Cerebellar cortex (tissue), 1 donor: ENCODE results near the gene FHIT.

Experiments used
- DNase-seq: peaks from one replicate; pipeline ENCODE4 v3.0.0-alpha.2; 2015; ENCODE audit warnings: low spot score

FHIT gene

GRCh38 chr3:61251174-61251972 lies at the start of gene FHIT:
Gene FHIT (minus strand): TSS chr3:61251452.
- peak; percentile 98 for DNase-seq

- DNase-seq, result no peak
Measured at GRCh38 chr3:61300786-61301185, 49.5 kb upstream of the FHIT start.

- no peak for DNase-seq
Measured at GRCh38 chr3:61300006-61300380, 48.7 kb upstream of the FHIT start.

GRCh38 chr3:61299343-61300005 lies 48.2 kb upstream of the FHIT start:
- no peak for DNase-seq

GRCh38 chr3:61297821-61298220 lies 46.6 kb upstream of the FHIT start:
- DNase-seq, result no peak

- DNase-seq, result no peak
Measured at GRCh38 chr3:61288446-61288845, 37.2 kb upstream of the FHIT start.

- no peak for DNase-seq
Measured at GRCh38 chr3:61283876-61284275, 32.6 kb upstream of the FHIT start.

- no peak for DNase-seq
Measured at GRCh38 chr3:61278713-61279112, 27.5 kb upstream of the FHIT start.

GRCh38 chr3:61277411-61277810 lies 26.2 kb upstream of the FHIT start:
- no peak for DNase-seq

GRCh38 chr3:61269435-61269834 lies 18.2 kb upstream of the FHIT start:
- DNase-seq, result no peak

GRCh38 chr3:61268644-61269043 lies 17.4 kb upstream of the FHIT start:
- no peak for DNase-seq

GRCh38 chr3:61264281-61264680 lies 13.0 kb upstream of the FHIT start:
- no peak for DNase-seq

- DNase-seq, result no peak
Measured at GRCh38 chr3:61257148-61257547, 5.9 kb upstream of the FHIT start.

GRCh38 chr3:61253756-61254155 lies 2.5 kb upstream of the FHIT start:
- DNase-seq, result no peak

- DNase-seq, result no peak
Measured at GRCh38 chr3:61252836-61253235, 1.6 kb upstream of the FHIT start.

- DNase-seq, result peak; percentile 45
Measured at GRCh38 chr3:61250784-61251173, 473 bp downstream of the FHIT start.

- DNase-seq, result no peak
Measured at GRCh38 chr3:61248496-61248895, 2.8 kb downstream of the FHIT start.

- no peak for DNase-seq
Measured at GRCh38 chr3:61247191-61247590, 4.1 kb downstream of the FHIT start.

GRCh38 chr3:61239871-61240270 lies 11.4 kb downstream of the FHIT start:
- no peak for DNase-seq

- DNase-seq, result no peak
Measured at GRCh38 chr3:61237858-61238257, 13.4 kb downstream of the FHIT start.

GRCh38 chr3:61236556-61236955 lies 14.7 kb downstream of the FHIT start:
- DNase-seq, result no peak

GRCh38 chr3:61233746-61234145 lies 17.5 kb downstream of the FHIT start:
- DNase-seq, result no peak

GRCh38 chr3:61231693-61232092 lies 19.6 kb downstream of the FHIT start:
- no peak for DNase-seq

- no peak for DNase-seq
Measured at GRCh38 chr3:61227799-61228198, 23.5 kb downstream of the FHIT start.
